SK-N-SH treated with all-trans-retinoic acid at 6 μM for 48 hours (cell line): Measurements from ENCODE around the gene ARSG.

Experiments used
- ATAC-seq: fragments of 200-7000 bp; cut with Tn5 transposase; 3 replicates; pipeline ENCODE4 v1.9.1; 2020; ENCODE audit warnings: mild to moderate bottlenecking, moderate library complexity
- ARNTL ChIP-seq: fragments of 450-650 bp; formaldehyde crosslinking; IDR thresholded peaks from 2 replicates; pipeline ENCODE4 v1.5.0; 2020; ENCODE audit warnings: low read depth, mild to moderate bottlenecking, moderate library complexity, borderline replicate concordance
- BACH2 ChIP-seq: fragments of 250-450 bp; sonication (Bioruptor Pico); IDR thresholded peaks from 2 replicates; pipeline ENCODE4 v1.9.0; 2021; ENCODE audit warnings: mild to moderate bottlenecking, borderline replicate concordance
- ESRRG ChIP-seq: fragments of 250-450 bp; sonication (Bioruptor Pico); IDR thresholded peaks from 2 replicates; pipeline ENCODE4 v1.6.1; 2021; ENCODE audit warnings: mild to moderate bottlenecking
- GLIS3 ChIP-seq: fragments of 250-450 bp; sonication (Bioruptor Pico); IDR thresholded peaks from 2 replicates; pipeline ENCODE4 v1.5.0; 2020; ENCODE audit warnings: mild to moderate bottlenecking, moderate library complexity
- ISL1 ChIP-seq: fragments of 250-450 bp; sonication (Bioruptor Pico); IDR thresholded peaks from 2 replicates; pipeline ENCODE4 v2.1.2; 2022; ENCODE audit warnings: mild to moderate bottlenecking, moderate library complexity
- OSR1 ChIP-seq: fragments of 250-450 bp; sonication (Bioruptor Pico); IDR thresholded peaks from 2 replicates; pipeline ENCODE4 v1.8.0; 2022; ENCODE audit warnings: moderate library complexity, mild to moderate bottlenecking, inconsistent platforms
- PPARA ChIP-seq: fragments of 250-450 bp; sonication (Bioruptor Pico); IDR thresholded peaks from 2 replicates; pipeline ENCODE4 v1.5.0; 2020; ENCODE audit warnings: mild to moderate bottlenecking, borderline replicate concordance
- RARB ChIP-seq: fragments of 250-450 bp; sonication (Bioruptor Pico); IDR thresholded peaks from 2 replicates; pipeline ENCODE4 v1.8.0; 2021; ENCODE audit warnings: mild to moderate bottlenecking, moderate library complexity
- SNAI2 ChIP-seq: fragments of 250-450 bp; sonication (Bioruptor Pico); IDR thresholded peaks from 2 replicates; pipeline ENCODE4 v1.5.0; 2020; ENCODE audit warnings: mild to moderate bottlenecking, moderate library complexity
- TCF4 ChIP-seq: fragments of 250-450 bp; sonication (Bioruptor Pico); IDR thresholded peaks from 2 replicates; pipeline ENCODE4 v1.8.0; 2021; ENCODE audit warnings: mild to moderate bottlenecking, moderate library complexity, borderline replicate concordance
- TOX ChIP-seq: fragments of 250-450 bp; sonication (Bioruptor Pico); IDR thresholded peaks from 2 replicates; pipeline ENCODE4 v1.8.0; 2021; ENCODE audit warnings: mild to moderate bottlenecking, moderate library complexity, borderline replicate concordance
- ZC3H10 ChIP-seq: fragments of 250-450 bp; sonication (Bioruptor Pico); IDR thresholded peaks from 2 replicates; pipeline ENCODE4 v1.5.1; 2021; ENCODE audit warnings: mild to moderate bottlenecking, moderate library complexity
- ZFP3 ChIP-seq: fragments of 250-450 bp; sonication (Bioruptor Pico); IDR thresholded peaks from 2 replicates; pipeline ENCODE4 v1.5.0; 2020; ENCODE audit warnings: mild to moderate bottlenecking, moderate library complexity
- ZFP30 ChIP-seq: fragments of 450-650 bp; formaldehyde crosslinking; IDR thresholded peaks from 2 replicates; pipeline ENCODE4 v1.5.0; 2022; ENCODE audit warnings: mild to moderate bottlenecking, moderate library complexity
- ZNF565 ChIP-seq: fragments of 450-650 bp; formaldehyde crosslinking; conservative IDR thresholded peaks from 2 replicates; pipeline ENCODE4 v1.5.0; 2020; ENCODE audit warnings: low read depth, mild to moderate bottlenecking, moderate library complexity
- ZNF70 ChIP-seq: fragments of 450-650 bp; formaldehyde crosslinking; IDR thresholded peaks from 2 replicates; pipeline ENCODE4 v1.5.0; 2020; ENCODE audit warnings: mild to moderate bottlenecking, moderate library complexity
- ZNF8 ChIP-seq: fragments of 450-650 bp; formaldehyde crosslinking; IDR thresholded peaks from 2 replicates; pipeline ENCODE4 v1.5.0; 2020; ENCODE audit warnings: mild to moderate bottlenecking, moderate library complexity
- TF ChIP-seq, protein P1 (sequence below): fragments of 250-450 bp; sonication (Bioruptor Pico); IDR thresholded peaks from 2 replicates; pipeline ENCODE4 v1.5.1; 2020; ENCODE audit warnings: low read depth, mild to moderate bottlenecking, moderate library complexity
- TF ChIP-seq, protein P2 (sequence below): fragments of 250-450 bp; sonication (Bioruptor Pico); IDR thresholded peaks from 2 replicates; pipeline ENCODE4 v1.5.1; 2021; ENCODE audit warnings: mild to moderate bottlenecking, moderate library complexity
- TF ChIP-seq, protein P3 (sequence below): fragments of 250-450 bp; sonication (Bioruptor Pico); IDR thresholded peaks from 2 replicates; pipeline ENCODE4 v1.8.0; 2020; ENCODE audit warnings: mild to moderate bottlenecking, moderate library complexity, borderline replicate concordance
- TF ChIP-seq, protein P4 (sequence below): fragments of 250-450 bp; sonication (Bioruptor Pico); IDR thresholded peaks from 2 replicates; pipeline ENCODE4 v1.5.0; 2020; ENCODE audit warnings: mild to moderate bottlenecking, moderate library complexity

ARSG gene

DNA sequence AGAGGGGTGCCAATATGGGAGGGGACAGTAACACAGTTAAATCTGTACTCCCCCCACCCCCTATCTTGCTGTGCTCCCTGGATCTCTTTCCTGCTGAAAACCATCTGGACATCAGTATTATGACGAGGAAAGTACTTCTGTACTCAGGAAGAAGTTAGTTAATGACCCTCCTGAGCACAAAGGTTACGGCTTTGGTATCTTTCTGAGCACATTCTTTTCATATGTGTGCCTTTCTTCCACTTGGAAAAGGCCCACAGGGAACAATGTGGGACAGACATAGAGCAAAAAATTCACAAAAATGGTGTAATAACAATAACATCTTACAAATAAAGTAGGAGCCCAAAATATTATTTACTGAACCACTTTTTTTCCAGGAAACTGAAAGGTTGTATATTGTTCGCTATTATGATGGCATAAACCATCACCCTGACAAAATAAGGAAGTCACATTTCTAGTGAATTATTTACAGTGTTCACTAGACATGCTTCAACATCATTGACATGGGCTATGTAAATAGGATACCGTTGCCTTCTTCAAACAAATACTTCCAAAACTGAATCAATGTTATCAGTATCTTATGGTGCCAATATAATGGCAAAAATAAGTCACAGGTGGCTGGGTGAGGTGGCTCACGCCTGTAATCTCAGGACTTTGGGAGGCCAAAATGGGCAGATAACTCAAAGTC lies 160.5 kb downstream of the ARSG start:
- TF ChIP-seq, protein P1, sequence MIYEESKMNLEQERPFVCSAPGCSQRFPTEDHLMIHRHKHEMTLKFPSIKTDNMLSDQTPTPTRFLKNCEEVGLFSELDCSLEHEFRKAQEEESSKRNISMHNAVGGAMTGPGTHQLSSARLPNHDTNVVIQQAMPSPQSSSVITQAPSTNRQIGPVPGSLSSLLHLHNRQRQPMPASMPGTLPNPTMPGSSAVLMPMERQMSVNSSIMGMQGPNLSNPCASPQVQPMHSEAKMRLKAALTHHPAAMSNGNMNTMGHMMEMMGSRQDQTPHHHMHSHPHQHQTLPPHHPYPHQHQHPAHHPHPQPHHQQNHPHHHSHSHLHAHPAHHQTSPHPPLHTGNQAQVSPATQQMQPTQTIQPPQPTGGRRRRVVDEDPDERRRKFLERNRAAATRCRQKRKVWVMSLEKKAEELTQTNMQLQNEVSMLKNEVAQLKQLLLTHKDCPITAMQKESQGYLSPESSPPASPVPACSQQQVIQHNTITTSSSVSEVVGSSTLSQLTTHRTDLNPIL (CRISPR knock-in tag), result no peak
- TF ChIP-seq ZNF70 (CRISPR knock-in tag), result no peak
- TF ChIP-seq ZC3H10, result no peak
- no peak for TF ChIP-seq BACH2 (CRISPR knock-in tag)
- TF ChIP-seq TCF4 (CRISPR knock-in tag), result no peak
- TF ChIP-seq ZFP30 (CRISPR knock-in tag), result no peak
- no peak for TF ChIP-seq GLIS3 (CRISPR knock-in tag)
- TF ChIP-seq, protein P2, sequence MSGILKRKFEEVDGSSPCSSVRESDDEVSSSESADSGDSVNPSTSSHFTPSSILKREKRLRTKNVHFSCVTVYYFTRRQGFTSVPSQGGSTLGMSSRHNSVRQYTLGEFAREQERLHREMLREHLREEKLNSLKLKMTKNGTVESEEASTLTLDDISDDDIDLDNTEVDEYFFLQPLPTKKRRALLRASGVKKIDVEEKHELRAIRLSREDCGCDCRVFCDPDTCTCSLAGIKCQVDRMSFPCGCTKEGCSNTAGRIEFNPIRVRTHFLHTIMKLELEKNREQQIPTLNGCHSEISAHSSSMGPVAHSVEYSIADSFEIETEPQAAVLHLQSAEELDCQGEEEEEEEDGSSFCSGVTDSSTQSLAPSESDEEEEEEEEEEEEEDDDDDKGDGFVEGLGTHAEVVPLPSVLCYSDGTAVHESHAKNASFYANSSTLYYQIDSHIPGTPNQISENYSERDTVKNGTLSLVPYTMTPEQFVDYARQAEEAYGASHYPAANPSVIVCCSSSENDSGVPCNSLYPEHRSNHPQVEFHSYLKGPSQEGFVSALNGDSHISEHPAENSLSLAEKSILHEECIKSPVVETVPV (CRISPR knock-in tag), result no peak
- TF ChIP-seq ESRRG (CRISPR knock-in tag), result no peak
- TF ChIP-seq OSR1 (CRISPR knock-in tag), result no peak
- TF ChIP-seq, protein P3, sequence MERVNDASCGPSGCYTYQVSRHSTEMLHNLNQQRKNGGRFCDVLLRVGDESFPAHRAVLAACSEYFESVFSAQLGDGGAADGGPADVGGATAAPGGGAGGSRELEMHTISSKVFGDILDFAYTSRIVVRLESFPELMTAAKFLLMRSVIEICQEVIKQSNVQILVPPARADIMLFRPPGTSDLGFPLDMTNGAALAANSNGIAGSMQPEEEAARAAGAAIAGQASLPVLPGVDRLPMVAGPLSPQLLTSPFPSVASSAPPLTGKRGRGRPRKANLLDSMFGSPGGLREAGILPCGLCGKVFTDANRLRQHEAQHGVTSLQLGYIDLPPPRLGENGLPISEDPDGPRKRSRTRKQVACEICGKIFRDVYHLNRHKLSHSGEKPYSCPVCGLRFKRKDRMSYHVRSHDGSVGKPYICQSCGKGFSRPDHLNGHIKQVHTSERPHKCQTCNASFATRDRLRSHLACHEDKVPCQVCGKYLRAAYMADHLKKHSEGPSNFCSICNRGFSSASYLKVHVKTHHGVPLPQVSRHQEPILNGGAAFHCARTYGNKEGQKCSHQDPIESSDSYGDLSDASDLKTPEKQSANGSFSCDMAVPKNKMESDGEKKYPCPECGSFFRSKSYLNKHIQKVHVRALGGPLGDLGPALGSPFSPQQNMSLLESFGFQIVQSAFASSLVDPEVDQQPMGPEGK (CRISPR knock-in tag), result no peak
- TF ChIP-seq ZNF565 (CRISPR knock-in tag), result no peak
- no peak for TF ChIP-seq SNAI2 (CRISPR knock-in tag)
- TF ChIP-seq ZFP3 (CRISPR knock-in tag), result no peak
- TF ChIP-seq RARB (CRISPR knock-in tag), result no peak
- TF ChIP-seq ZNF8, result no peak
- no peak for TF ChIP-seq PPARA
- no peak for TF ChIP-seq ARNTL (CRISPR knock-in tag)
- no peak for TF ChIP-seq TOX (CRISPR knock-in tag)
- TF ChIP-seq, protein P4, sequence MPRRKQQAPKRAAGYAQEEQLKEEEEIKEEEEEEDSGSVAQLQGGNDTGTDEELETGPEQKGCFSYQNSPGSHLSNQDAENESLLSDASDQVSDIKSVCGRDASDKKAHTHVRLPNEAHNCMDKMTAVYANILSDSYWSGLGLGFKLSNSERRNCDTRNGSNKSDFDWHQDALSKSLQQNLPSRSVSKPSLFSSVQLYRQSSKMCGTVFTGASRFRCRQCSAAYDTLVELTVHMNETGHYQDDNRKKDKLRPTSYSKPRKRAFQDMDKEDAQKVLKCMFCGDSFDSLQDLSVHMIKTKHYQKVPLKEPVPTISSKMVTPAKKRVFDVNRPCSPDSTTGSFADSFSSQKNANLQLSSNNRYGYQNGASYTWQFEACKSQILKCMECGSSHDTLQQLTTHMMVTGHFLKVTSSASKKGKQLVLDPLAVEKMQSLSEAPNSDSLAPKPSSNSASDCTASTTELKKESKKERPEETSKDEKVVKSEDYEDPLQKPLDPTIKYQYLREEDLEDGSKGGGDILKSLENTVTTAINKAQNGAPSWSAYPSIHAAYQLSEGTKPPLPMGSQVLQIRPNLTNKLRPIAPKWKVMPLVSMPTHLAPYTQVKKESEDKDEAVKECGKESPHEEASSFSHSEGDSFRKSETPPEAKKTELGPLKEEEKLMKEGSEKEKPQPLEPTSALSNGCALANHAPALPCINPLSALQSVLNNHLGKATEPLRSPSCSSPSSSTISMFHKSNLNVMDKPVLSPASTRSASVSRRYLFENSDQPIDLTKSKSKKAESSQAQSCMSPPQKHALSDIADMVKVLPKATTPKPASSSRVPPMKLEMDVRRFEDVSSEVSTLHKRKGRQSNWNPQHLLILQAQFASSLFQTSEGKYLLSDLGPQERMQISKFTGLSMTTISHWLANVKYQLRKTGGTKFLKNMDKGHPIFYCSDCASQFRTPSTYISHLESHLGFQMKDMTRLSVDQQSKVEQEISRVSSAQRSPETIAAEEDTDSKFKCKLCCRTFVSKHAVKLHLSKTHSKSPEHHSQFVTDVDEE (CRISPR knock-in tag), result no peak
- no peak for ATAC-seq

DNA sequence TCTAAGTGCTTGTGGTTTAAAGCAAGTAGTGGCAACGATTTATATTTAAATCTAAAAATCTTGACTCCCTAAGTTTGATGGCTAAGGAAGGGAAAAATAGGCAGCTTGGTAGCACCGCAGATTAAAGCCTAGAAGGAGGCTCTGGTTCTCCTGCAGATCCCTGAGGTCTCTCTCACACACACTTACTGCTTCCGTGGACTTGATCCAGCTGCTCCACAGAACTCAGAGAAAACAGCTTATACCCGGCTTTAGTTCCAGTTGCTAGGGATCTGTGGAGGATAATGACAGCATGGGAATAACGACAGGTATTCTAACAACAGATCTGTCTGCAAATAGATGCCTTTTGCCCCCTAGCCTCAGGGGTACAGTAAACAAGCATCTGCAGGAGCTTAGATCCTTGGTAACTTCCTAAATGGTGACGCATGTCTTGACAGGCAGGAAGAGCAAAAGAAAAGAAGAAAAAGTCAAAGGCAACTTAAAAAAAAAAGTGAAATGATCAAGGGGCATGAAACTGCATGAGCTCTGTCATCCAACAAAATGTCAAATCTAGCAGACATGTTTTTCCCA lies 161.5 kb downstream of the ARSG start:
- no peak for TF ChIP-seq PPARA
- no peak for TF ChIP-seq ZFP30 (CRISPR knock-in tag)
- no peak for TF ChIP-seq TCF4 (CRISPR knock-in tag)
- no peak for TF ChIP-seq ZNF8
- no peak for ATAC-seq

DNA sequence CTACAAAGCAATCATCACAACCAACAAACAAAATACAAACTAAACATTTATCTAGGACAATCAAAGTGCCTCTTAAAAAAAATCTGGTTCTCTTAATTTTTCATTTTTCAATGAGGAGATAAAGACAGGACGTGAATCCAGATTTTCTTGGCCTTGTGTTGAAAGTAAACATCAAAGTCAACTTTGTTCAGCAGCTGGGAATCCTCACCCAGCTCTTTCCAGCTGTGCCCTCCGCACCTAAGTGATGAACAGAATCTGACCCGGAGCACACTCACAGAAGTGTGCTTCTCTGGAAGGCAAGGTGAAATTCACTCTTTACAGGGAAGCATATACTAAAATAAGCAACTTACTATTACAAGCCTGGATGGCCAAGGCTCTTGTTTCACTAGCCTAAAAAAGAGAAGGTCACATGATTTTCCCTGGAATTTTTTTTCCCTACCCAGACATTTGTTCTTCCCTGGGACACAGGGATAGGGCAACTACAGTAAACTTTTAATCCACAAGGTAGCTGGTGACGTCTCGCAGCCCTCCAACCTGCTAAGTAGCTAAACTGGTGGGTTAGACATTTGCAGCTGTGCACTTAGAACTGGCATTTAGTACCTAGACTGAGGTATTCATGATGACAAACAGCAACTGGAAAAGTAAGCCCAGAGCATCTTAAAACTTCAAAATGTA lies 162.8 kb downstream of the ARSG start:
- TF ChIP-seq ARNTL (CRISPR knock-in tag), result no peak
- ATAC-seq, result no peak

DNA sequence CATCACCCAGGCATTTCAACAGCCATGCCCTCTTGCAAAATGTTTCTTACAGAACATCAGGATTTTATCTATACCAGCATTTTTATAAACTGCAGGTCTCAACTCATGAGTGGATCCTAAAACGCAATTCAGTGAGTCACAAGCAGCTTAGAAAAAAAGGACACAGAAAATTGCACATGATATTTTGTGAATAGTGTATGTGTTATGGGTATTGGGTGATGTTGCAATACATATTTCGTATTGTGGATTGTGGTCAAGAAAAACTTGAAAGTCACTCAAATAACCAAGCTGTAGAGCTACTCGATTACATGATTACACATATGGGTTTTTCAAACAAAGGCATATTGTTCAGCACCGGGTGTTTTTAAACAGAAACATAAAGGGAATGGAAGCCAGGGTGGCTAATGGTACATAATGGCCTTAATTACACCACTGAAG lies 164.6 kb downstream of the ARSG start:
- no peak for ATAC-seq
- TF ChIP-seq ARNTL (CRISPR knock-in tag) (no peak), ISL1 (no peak), TOX (CRISPR knock-in tag) (no peak), GLIS3 (CRISPR knock-in tag) (no peak), TCF4 (CRISPR knock-in tag) (no peak; the same call in 1 of the 2 replicates), ZFP30 (CRISPR knock-in tag) (no peak), ZC3H10 (no peak)
- TF ChIP-seq, protein P4 (CRISPR knock-in tag), result no peak
- TF ChIP-seq, protein P2 (CRISPR knock-in tag), result no peak
